Ammon's horn (tissue), 1 donor: ENCODE data around the gene NYNRIN.
"Not testable (repeated sequence)": the region's sequence is repeated elsewhere in the genome, so short reads cannot be mapped to it uniquely, and the experiment has no call there.

ENCODE experiments used
- DNase-seq: peaks from one replicate; pipeline ENCODE4 v3.0.0-alpha.2; 2016; ENCODE audit warnings: low spot score

Gene NYNRIN

GRCh38 chr14:24398653-24399446 is at the start of gene NYNRIN:
Gene NYNRIN (plus strand): TSS chr14:24399003. CDS start chr14:24399247, 244 bp downstream.
- DNase-seq, result peak; percentile 32

DNA sequence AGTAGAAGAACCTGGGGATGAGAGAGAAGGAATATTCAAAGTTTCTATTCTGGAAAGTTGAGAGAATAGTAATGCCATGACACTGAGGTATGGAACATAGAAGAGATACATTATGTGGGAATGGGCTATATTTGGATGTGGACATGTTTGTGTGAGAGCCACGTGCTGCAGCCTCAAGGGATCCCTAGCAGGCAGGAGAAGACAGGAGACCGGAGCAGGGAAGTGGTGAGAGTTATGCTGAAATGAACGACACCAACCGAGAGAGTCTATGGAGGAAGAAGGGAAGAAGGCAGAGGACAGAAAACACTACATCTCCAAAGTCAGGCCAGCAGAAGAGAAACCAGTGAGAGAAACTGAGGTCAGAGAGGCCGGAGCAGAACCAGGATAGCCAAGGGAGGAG is 49.1 kb upstream of the NYNRIN start:
- DNase-seq, result no peak

- no peak for DNase-seq
These were observed 47.3 kb upstream of the NYNRIN start for GRCh38 chr14:24351517-24351916.

GRCh38 chr14:24353559-24354481 is 45.0 kb upstream of the NYNRIN start:
- DNase-seq, result no peak

GRCh38 chr14:24354482-24354825 is 44.3 kb upstream of the NYNRIN start:
- DNase-seq, result not testable (repeated sequence)

DNA sequence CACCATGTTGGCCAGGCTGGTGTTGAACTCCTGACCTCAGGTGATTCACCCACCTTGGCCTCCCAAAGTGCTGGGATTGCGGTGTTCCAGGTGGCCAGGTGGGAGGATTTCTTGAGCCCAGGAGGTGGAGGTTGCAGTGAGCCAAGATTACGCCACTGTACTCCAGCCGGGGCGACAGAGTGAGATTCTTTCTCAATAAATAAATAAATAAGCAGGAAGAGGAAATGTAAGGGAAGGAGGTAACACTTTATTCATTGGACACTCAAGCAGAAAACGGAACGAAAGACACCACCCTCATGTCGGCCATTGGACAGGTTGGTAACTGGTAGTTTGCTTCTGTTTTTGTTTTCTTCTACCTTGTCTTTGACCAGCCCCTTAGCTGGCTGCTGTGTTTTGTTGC is 43.8 kb upstream of the NYNRIN start:
- DNase-seq, result no peak

DNA sequence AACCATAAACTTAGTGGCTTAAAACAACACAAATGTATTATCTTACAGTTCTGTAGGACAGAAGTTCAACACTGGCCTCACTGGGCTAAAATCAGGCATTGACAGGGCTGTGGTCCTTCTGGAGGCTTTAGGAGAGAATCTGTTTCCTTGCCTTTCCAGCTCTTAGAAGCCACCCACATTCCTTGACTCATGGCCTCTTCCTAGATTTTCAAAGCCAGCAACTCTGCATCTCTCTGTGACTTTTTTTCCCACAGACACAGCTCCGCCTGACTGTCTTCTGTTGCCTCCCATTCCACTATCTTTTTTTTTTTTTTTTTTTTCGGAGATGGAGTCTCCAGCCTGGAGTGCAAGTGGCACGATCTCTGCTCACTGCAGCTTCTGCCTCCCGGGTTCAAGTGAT is 42.6 kb upstream of the NYNRIN start:
- DNase-seq, result no peak

DNA sequence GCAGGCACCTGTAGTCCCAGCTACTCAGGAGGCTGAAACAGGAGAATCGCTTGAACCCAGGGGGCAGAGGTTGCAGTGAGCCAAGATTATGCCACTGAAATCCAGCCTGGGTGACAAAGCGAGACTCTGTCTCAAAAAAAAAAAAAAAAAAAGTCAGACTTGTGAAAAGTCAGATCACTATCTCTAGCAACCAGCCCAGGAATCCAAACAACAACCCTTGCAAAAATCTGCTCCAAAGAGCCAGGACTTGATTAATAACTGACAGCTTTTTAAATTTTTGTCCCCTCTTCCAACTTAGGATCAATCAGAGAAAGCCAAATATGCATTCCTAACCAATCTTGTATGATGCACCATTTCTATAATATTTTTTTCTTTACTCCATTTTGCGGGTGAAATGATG is 38.5 kb upstream of the NYNRIN start:
- no peak for DNase-seq

GRCh38 chr14:24361326-24361725 is 37.5 kb upstream of the NYNRIN start:
- DNase-seq, result peak; percentile 43

- DNase-seq, result no peak
These were observed 36.4 kb upstream of the NYNRIN start for GRCh38 chr14:24362241-24362960.

DNA sequence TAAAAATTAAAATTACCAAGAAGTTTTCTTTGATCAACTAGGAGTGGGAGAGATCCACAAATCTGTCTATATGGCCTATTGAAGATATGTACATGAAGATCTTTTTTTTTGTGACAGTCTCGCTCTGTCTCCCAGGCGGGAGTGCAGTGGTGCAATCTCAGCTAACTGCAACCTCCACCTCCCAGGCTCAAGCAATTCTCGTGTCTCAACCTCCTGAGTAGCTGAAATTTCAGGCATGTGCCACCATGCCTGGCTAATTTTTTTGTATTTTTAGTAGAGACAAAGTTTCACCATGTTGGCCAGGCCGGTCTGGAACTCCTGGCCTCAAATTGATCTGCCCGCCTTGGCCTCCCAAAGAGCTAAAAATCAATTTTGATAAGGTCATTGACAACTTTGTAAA is 35.4 kb upstream of the NYNRIN start:
- DNase-seq, result no peak

GRCh38 chr14:24364841-24365240 is 34.0 kb upstream of the NYNRIN start:
- no peak for DNase-seq

- peak; percentile 74 for DNase-seq
These were observed 33.0 kb upstream of the NYNRIN start for GRCh38 chr14:24365600-24366412.

- no peak for DNase-seq
These were observed 32.4 kb upstream of the NYNRIN start for GRCh38 chr14:24366413-24366720.

DNA sequence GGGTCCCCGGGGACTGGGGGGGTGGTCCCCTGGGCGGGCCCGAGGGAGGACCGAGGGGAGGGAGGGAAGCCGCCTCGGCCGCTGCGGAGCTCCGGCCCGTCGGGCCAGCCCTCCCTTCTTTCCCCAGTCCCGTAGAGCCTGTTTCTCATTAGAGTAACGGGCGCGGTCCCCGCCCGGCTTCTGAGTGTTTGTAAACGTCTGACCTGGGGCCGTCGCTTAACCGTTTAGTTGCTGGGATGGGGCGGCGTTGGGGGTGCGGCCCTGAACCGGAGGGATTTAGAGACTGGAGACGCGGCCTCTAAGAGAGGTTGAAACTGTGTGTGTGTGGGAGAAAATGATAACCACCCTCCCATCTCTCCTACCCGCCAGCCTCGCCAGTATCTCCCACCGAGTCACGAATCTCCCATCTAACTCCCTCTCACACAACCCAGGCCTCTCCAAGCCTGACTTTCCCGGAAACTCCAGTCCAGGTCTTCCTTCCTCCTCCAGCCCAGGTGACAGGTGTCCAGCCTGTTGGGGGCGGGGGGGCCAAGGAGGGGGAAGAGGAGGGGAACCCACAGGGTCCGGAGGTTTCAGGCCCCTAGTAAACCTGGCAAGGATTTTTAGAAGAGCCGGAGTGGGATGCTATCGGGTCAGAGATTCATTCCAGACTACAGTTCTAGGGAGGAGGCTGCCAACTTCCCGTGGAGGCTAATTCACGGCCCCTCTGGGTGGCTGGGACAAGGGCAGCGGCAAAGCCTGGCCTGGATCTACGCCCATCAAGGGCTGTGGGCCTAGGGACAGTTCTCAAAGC is 31.9 kb upstream of the NYNRIN start:
- DNase-seq, result peak; percentile 61

DNA sequence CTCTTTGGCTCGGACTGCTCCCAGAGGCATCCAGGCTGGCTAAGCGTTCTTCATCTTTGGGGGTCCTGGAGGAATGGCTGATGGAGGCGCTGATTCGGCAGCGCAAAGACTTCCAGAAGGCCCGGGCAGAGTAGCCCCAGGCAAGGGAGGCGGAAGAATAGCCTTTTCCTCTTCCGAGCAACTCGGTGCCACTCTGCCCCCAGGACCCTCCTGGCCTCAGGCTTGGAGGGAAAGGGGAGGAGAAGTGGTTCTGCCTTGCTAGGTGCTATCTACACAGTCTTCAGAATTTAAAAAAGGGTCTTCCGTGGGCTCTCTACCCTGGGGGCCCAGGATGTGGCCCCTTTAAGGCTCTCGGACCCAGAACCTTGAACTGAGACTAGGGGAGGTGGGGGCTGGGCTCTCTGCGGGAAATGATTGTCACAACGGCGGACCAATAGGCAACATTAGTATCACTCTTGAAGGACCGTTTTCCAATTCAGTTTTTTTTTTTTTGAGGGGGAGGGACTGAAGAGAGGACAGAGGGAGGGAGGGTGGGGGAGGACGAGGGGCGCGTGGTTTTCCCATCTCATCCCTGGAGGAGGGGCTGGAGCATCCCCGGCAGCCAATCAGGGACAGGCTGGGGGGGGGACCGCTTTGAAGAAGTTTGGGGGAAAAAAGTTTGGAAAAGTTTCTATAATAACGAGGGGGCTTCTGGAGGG is 31.1 kb upstream of the NYNRIN start, which contains the start of gene NFATC4:
NFATC4 (plus strand) TSS at position 671 of the 698 bp plus-strand sequence. CDS start 157 bp downstream, outside the sequence.
- peak; percentile 43 for DNase-seq

DNA sequence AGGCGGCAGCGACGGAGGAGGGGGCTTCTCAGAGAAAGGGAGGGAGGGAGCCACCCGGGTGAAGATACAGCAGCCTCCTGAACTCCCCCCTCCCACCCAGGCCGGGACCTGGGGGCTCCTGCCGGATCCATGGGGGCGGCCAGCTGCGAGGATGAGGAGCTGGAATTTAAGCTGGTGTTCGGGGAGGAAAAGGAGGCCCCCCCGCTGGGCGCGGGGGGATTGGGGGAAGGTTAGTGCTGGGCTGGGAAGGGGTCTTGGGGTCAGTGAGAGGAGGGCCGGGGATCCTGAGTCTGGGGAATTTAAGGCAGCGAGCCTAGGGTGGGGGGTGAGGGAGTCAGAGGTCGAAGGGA is 30.6 kb upstream of the NYNRIN start:
- no peak for DNase-seq

GRCh38 chr14:24368562-24369252 is 30.1 kb upstream of the NYNRIN start:
- DNase-seq, result peak; percentile 48

- DNase-seq, result no peak
These were observed 29.3 kb upstream of the NYNRIN start for GRCh38 chr14:24369463-24369862.
